HL-60/S4 (cell line): ENCODE measurements around the gene CRYL1.

ENCODE experiments used
- in situ Hi-C: fragments of 300-500 bp; cut with MboI; formaldehyde crosslinking; loops from 2 replicates; pipeline ENCODE4 v1.14.3; 2022; ENCODE audit warnings: low sequenced_read_pairs

CRYL1 gene

DNA sequence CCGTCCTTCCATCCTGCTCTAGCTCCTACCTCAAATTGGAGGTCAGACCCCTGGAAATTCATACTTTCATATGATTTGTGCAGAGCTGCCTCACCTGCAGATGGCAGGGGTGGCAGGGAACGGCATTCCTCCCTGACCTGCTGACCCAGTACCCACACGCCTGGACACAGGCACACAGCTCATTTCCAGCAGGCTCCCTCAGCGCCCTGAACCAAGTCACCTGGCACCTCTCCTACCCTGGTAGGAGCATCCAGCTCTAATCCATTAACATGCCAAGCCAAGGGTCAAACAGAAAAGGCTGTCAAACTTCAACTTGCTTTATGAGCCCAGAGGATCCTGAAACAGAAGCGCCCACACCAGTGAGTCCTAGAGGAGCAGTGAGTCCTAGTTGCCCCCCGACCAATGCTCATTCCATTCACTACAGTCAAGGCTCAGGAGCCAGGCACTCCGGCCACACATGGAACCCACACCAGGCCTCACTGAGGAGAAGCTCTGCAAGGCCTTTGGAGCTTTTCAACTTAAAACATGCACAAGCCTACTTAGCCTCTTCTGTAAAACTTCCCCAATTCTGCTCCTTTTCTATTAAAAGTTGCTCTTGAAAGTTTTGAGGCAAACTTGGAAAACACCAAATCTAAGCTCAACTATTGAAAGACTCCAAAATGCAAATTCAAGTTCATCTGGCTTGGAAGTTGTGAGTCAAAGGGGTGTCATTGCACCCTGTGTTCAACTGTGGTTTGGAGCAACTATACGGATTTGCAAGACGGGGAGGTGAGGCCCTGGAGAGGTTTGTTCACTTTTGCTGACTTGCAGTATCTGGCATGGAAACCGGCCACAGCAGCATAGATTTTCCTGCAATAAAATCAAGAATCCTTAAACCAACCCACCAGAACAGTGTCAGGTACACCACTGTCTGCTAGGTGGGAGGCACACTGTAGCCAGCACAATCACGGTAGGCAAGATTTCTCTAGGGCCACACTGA is 96.7 kb downstream of the CRYL1 start:
- in situ Hi-C loops, result no loop called here

DNA sequence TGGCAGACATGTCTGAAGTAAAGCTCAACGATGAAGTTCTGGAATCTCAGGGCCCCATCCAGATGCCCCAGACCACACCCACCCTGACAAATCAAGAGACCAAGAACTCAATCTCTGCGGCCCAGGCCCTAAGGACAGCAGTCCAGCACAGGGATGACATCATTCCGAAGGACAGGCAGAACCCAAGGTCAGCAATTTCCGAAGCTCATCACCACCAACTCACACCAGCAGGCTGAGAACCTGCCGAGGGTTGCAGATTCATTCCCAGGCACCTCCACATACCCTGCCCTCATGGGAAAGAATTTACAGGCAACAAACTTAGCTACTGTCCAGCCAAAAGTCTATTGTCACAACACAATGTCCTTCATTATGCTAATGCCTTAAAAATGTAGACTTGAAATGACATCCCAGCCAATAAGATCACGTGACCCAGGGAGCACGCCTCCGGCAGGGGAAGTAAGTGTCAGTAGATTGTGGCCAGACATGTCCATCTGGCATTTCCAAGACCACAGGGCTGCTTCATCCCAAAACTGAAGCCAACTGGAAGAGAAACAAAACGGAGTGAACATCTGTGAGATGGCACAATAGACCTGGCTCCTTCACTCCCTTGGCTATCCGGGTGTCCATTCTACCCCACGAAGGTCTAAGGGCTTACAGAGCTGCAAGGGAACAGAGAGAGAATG is 98.8 kb downstream of the CRYL1 start:
- in situ Hi-C loops, result no loop called here

- in situ Hi-C loops, result no loop called here
Measured at GRCh38 chr13:20425819-20426219, 99.8 kb downstream of the CRYL1 start.

DNA sequence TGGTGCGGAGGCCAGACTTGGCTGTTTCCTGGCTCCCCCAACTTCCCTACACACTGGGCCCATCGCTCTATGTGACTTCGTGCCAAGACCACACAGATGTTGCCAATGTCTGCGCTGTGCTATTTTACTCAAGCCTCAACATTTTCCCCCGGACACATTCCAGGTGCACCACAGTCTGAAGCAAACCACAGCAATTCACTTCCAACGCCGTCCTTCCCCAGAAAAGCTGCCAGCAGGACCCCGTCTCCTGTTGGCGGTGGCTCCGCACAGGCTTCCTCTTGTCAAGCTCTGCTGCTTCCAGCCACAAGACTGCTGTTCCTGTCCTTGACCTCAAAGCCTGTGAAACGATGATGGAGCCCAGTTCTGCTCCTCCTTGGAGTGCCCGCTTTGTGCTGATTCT is 100.7 kb downstream of the CRYL1 start:
- in situ Hi-C loops, result no loop called here

DNA sequence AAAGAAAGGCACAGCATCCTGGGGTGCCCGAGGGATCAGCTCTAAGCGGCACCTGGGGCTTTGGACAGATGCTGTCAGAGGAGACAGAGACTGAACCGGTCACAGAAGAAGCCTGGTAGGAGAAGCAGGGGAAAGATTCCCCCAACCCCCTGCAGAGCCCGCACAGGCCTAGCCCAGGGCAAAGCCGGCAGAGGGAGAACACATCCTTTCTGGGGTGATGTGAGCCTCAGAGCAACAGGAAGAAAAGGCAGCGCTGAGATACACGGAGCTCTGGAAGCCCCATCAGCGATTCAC is 101.2 kb downstream of the CRYL1 start:
- in situ Hi-C loops, result no loop called here

DNA sequence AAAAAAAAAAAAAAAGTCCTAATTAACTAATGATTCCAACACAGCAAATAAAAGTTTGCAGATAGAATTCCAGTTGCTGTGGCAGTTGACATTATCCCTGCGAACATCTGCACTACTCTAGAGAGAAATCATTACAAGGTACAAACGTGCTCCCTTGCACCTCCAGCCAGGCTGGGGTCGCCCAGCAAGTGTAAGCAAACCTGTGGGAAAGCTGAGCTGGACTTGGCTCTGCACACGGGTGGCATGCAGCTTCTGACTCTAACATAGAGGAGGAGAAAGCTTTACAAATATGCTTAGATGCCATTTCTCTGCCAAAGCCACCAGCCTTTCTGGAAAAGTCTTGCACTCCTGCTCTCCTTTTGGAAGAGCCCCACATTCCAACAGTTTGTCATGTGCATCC is 103.3 kb downstream of the CRYL1 start:
- in situ Hi-C loops, result no loop called here

GRCh38 chr13:20420938-20421337 is 104.7 kb downstream of the CRYL1 start:
- in situ Hi-C loops, result no loop called here

GRCh38 chr13:20418953-20419352 is 106.7 kb downstream of the CRYL1 start:
- in situ Hi-C loops, result no loop called here

DNA sequence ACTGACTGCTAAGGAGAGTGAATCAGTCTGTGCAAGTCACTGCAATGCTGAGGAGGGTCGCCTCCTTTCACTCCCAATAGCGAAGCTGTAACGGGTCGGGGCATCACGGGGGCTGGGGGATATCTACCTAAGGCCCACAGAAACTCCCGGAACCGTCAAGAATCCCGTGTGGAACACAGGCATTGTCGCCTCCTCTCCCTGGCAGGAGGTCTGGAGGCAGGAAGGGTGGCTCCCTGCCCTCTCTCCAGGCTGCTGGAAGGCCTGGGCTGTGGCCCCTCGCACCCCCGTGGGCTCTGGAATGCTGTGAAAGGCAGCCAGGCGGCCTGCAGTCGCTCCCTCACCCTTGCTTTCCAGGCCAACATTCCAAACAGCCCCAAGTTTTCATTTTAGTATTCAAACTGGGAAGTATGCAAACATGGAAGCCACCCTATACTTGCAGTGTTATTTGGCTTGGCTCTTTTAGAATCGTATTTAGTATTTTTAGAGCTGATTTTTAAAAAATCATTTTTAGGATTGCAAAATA is 109.4 kb downstream of the CRYL1 start:
- in situ Hi-C loops, result no loop called here

DNA sequence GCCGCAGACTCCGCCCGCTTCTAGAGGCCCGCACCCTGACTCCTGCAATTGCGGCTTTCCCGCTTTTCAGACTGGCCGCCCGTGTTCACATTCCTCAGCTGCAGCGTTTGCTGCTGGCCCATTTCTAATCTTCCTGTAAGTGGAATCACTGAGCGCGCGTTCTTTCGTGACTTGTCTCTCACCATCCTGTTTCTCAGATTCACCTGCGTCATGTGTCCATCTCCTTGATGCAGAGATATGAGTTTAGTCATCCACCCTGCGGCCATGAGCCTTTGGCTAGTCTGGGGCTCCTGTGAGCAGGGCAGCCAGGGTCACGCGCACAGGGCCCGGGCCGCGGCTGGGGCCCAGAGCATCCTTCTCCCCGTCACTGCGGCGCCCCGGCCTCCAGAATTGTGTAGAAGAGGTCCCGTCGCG is 110.0 kb downstream of the CRYL1 start:
- in situ Hi-C loops, result no loop called here

- in situ Hi-C loops, result no loop called here
Measured at GRCh38 chr13:20415306-20415679, 110.4 kb downstream of the CRYL1 start.

GRCh38 chr13:20414546-20415305 is 110.9 kb downstream of the CRYL1 start:
- in situ Hi-C loops, result no loop called here

DNA sequence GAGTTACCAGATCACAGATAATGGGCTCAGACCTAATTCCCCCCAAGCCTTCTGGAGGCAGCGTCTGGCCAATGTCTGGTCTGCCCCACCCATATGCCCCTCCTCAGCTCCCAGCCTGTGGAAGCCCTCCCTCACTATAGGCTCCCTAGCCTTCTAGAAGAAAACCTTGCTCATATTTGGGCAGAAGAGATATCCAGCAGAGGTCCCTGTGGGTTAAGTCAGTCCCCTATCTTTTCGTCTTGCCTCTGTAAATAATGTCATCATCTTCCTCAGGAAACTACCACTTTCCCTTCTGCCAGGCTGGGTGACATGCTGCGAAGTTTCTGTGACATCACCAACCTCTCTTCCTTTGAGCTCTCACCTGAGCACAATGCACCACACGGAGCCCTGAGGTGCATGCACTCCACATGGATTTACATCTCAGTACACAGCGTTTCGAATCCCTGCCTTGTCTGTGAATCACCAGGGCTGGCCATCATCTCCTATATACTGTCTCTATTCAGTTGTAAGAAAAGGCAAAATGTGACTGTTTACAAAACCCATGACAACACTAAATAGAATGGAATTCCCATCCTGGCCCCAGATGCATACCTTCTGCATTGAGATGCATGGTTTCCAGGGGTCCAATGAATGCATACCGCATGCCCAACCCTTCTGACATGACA is 112.8 kb downstream of the CRYL1 start:
- in situ Hi-C loops, result no loop called here

DNA sequence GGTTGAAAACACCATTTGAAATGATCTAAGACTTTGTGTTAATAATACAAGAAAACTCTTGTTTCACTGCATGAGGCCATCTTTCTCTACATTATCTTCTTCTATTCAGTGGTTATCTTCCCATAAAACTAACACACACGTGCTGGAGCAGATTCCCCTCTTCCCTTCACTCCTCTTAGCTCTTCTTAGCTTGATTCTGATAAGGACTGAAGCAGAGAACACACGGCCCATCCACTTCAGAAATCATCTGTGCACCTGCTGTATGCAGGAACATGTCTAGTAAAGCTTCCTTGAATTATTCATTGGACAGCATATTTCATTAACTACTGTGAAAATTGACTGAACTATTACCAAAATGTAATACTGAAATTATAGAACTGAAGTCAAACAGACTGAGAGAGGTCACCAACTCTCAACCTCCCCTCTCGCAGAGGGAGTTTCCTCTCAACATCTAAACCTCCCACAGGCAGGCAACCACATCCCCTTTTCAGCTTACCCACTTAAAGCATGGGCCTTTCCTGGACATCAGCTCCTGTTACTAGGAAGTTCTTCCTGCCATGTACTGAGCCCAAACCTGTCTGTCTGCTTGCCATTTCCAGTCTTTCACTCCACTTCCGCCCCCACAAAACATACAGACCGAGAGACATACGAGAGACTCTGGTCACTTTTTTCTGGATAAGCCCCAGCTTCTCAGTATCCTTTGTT is 113.9 kb downstream of the CRYL1 start:
- in situ Hi-C loops, result no loop called here

DNA sequence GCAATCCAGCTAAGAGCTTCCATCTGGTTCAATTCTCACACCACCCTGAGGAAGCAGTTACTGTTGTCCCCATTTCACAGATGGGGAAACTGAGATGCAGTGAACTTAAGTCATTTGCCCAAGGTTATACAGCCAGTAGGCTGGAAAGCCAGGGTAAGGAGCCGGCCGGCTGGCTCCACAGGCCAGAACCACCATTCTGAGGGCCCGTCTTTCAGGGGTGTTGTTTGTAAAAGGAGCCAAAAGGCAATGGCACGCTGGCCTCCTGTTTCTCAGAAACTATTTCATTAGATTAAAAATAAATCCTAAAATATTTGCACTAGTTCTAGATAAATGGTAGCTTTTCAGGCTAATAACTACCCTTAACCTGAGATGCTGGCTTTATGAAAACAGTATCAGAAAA is 114.9 kb downstream of the CRYL1 start:
- in situ Hi-C loops, result no loop called here

DNA sequence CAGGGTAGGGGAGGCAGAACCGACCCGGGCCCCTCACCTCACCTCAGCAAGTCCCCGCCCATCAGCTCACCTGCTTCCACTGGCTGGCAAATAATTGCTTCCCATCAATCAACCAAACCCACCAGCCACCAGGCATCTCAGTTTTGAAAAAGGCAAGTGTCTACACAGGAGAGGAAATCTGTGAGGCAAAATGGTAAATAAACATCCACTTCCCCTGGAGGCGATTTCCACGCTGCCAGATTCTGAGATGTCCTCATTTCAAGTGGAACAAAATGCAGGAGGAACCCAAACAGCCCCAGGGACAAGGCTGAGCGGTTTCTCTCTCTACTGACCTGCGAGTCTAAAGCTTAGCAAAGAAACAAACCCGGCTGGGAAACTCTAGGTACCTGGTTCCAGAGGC is 117.5 kb downstream of the CRYL1 start:
- in situ Hi-C loops, result no loop called here

- in situ Hi-C loops, result no loop called here
Measured at GRCh38 chr13:20407759-20408158, 117.9 kb downstream of the CRYL1 start.

GRCh38 chr13:20405691-20406090 is 120.0 kb downstream of the CRYL1 start:
- in situ Hi-C loops, result no loop called here

- in situ Hi-C loops, result no loop called here
Measured at GRCh38 chr13:20404488-20405222, 121.0 kb downstream of the CRYL1 start.

GRCh38 chr13:20403826-20404225 is 121.8 kb downstream of the CRYL1 start:
- in situ Hi-C loops, result no loop called here
